ENCODE results near the gene KSR2.

- no peak for TF ChIP-seq CTCF (IDR thresholded peaks at IDR 0.05; ENCODE audit: low read depth, low read length)
- no peak for TF ChIP-seq EZH2phosphoT487 (IDR thresholded peaks at IDR 0.05; ENCODE audit: low read depth)
These were observed 560.5 kb downstream of the KSR2 start for GRCh38 chr12:117408161-117408791.

All from OCI-LY3 (cell line).